GM04504 (cell line): ENCODE results near the gene C1QTNF1.

ENCODE experiments used
- DNase-seq: peaks from one replicate; pipeline ENCODE4 v3.0.0-alpha.2; 2012; ENCODE audit warnings: low read depth

Gene C1QTNF1, protein sequence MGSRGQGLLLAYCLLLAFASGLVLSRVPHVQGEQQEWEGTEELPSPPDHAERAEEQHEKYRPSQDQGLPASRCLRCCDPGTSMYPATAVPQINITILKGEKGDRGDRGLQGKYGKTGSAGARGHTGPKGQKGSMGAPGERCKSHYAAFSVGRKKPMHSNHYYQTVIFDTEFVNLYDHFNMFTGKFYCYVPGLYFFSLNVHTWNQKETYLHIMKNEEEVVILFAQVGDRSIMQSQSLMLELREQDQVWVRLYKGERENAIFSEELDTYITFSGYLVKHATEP

DNA sequence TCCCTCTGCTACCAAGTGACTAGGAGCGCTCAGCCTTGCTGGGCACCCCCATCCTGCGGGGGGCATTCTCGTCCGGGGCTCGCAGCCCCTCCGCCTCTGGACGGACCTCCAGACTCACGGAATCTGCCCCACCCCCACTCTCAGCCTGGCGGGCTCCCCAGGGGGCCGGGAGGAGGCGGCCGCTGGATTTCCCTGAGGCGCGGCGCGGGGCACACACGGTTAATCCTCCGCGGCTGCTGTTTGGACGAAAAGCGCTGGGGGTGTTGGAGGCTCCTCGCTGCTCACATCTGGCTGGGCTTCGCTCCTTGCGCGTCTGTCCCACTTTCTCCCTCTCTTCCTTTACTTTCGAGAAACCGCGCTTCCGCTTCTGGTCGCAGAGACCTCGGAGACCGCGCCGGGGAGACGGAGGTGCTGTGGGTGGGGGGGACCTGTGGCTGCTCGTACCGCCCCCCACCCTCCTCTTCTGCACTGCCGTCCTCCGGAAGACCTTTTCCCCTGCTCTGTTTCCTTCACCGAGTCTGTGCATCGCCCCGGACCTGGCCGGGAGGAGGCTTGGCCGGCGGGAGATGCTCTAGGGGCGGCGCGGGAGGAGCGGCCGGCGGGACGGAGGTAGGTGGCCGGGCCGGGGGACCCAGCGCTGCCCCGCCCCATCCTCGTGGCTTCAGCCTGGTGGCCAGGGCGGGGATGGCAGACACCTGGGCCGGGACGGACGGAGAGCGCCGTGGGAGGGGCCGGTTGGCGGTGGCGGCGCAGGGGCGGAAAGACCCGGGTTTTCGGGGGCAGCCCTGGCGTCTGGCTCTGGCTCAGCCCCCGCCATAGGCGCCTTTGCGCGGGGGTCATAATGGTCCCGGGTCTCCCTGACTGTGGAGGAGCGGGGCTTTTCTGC is at the start of gene C1QTNF1:
Gene C1QTNF1, plus strand, starts transcription at position 284 of the 886 bp plus-strand sequence. CDS start 19,800 bp downstream, outside the sequence.
- DNase-seq, result no peak

- DNase-seq, result peak; percentile 70
Observed at GRCh38 chr17:78974635-78975591, 49.1 kb upstream of the C1QTNF1 start.

- no peak for DNase-seq
Observed at GRCh38 chr17:78976907-78977680, 46.9 kb upstream of the C1QTNF1 start.

DNA sequence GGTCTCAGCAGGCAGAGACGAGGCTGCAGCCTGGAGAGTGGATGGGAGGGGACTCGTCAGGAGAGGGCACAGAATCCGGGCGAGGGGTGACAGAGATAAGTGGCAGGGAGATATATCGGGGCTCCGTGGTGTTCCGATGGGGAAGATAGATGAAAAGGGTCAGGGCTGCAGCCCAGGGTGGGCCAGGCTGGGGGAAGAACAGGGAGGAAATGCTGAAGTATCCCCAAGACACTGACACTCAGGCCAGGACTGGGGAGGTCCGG is 46.4 kb upstream of the C1QTNF1 start:
- DNase-seq, result no peak

GRCh38 chr17:78977997-78978973 is 45.7 kb upstream of the C1QTNF1 start:
- DNase-seq, result no peak

DNA sequence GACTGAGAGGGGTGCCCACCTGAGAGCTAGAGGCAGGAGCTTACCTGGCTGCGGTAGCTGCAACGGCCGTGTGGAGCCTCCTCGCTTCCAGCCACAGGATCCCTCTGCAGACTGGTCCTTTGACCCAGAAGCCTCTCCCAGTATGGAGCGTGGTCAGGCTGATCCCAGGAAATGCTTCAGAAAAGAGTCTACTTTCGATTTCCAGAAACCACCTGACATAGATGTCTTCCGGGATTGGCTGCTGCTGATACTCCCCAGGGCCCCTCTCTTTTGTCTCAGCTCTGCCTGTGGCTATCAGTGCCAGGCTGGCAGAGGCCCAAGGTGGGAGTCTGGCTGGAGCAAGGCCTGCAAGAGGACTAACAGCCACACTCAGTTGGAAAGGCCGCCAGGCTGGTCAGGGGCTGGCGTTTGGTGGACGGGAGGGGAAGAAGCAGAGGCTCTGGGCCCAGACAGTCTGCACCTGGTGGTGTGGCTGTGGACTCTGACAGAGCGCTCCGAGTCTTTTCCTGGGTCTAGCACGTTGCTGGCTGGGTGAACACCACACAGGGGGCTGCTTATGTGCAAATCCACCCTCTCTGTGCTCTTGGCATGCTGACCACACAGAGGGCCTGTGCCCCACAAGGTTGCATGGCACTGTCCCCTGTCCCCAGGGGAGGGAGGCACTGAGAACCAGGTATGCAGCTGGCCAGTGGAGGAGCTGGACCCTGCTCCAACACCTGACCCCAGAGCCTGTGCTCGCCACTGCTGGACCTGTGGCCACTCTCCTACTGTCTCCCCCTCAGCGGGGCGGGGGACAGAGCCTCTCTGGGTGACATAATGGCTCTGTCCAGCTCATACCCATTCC is 44.0 kb upstream of the C1QTNF1 start, which contains the start of gene LGALS3BP:
Gene LGALS3BP, minus strand, starts transcription at position 144 of the 844 bp plus-strand sequence. CDS start 2,732 bp downstream, outside the sequence.
- peak; percentile 28 for DNase-seq

- no peak for DNase-seq
Observed at GRCh38 chr17:78980624-78980972, 43.4 kb upstream of the C1QTNF1 start.

DNA sequence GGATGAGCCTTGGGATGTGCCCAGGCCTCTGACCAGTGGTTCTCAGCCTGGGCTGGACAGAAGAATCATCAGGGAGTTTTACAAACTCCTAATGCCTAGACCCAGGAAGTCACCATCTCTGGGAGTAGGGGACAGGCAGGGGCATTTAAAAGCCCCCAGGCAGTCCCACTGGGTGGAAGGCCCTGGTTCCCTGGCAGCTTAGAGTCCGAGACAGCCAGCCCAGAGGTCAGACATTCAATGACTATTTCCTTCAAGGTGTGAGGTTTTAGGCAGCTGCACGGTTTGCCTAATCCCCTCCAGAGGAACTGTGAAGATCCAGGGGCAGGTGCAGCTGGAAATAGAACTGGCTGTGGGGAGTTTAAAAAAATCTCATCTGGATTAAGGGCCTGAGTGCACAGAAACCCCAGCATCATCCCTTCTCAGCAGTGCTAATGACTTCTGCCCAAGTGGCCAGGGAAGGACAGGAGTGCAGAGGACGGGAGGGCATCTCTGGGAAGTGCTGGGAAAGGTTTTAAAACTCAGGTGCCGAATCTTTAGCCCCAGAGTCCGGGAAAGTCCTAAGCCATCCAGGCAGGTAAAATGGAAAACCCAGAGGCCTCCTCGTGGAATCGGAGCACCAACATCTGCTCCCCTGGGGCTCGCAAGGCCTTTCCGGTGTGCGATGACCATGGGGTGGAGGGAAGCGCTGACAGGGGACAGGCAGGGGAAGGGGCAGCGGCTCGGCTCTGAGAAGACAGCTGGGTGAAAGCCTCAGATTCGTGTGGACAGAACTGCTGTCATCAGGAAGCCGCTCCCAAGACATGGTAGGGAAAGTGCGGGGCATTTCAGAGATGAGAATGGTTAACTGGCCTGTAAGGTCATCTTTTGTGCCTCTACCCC is 42.7 kb upstream of the C1QTNF1 start:
- DNase-seq, result no peak

- no peak for DNase-seq
Observed at GRCh38 chr17:78985395-78985794, 38.6 kb upstream of the C1QTNF1 start.

GRCh38 chr17:78986048-78986648 is 37.8 kb upstream of the C1QTNF1 start:
- no peak for DNase-seq

GRCh38 chr17:78986649-78987328 is 37.2 kb upstream of the C1QTNF1 start:
- DNase-seq, result no peak

GRCh38 chr17:78988152-78988551 is 35.8 kb upstream of the C1QTNF1 start:
- DNase-seq, result no peak

GRCh38 chr17:78990349-78991016 is 33.5 kb upstream of the C1QTNF1 start:
- DNase-seq, result no peak

GRCh38 chr17:78991017-78991738 is 32.8 kb upstream of the C1QTNF1 start:
- no peak for DNase-seq

- DNase-seq, result no peak
Observed at GRCh38 chr17:78991906-78992532, 31.9 kb upstream of the C1QTNF1 start.
